NAMALWA (cell line): ENCODE results near the gene PTPRD.
"Not testable (repeated sequence)": the region's sequence is repeated elsewhere in the genome, so short reads cannot be mapped to it uniquely, and the experiment has no call there.

Experiments used
- DNase-seq: peaks from one replicate; pipeline ENCODE4 v3.0.0-alpha.2; 2015; ENCODE audit warnings: low spot score

Gene PTPRD

DNA sequence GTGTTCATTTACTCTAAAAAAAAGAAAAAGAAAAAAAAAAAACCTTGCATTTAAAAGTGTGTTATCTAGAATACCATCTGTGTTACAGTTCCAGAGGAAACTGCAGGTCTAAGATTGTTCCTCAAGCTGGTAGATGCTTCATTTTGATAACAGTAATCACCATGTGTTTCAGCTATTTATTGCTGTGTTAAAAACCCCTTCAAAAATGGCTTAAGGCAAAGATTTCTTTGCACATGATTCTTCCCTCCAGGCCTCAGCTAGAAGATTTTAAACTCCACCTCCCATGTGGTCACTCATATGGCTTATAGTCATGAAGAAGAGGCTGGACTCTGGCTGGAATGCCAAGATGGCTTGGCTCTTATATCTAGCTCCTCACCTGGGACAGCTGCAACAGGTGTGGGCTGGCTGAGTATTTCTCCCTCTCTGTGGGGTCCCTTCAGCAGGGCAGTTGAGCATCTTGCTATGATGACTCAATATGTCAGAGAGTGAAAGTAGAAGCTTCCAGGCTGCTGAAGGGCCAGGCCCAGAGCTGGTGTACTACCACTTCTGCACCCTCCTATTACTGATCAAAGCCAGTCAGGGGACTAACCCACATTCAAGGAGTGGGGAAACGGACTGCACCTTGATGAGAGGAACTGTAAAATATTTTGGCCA, 1892.8 kb downstream of the PTPRD start:
- no peak for DNase-seq

DNA sequence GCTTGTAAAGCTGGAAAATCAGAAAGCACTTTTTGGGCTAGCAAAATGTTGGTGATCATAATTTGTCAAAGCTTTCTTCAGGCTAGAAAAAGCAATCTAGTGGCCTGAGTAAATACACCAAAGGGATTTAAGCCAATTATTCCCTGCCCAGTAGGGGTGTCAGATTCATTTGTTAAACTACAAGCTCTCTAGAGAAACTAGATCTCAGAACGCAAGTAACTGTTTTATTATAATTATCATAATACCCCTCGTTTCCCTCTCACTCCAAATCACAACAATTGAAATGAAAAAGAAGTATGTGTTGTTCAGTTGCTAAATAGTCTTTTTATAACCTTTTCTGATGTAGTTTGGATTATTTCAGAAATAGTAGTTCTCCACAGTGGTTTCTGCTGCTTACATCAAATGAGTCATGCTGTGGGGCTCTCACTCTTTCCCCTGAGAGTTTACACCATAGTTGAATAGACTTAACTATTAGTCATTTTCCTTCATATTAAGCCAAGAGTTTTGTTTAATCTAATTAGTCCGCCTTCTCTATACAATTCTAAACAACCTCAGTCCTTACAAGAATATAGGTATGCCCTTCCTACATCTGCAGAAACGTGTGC, 1894.6 kb downstream of the PTPRD start:
- no peak for DNase-seq

DNA sequence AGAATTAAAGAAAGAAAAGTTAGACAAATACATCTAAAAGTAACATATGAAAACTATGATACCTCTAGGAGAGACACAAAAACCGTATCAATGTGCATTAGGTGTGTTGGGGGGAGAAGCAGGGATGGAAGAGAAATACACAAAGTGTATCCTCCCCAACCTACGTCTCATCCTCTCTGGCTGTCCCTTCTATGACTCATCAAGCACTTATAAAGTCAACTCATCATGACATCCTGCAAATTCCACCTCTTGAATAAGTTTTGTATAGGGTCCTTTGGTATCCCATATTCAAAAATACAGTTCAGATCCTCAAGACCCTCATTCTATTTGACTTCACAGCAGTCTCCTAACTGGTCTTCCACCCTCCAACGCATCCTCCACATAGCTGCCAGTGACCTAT, 1895.7 kb downstream of the PTPRD start:
- DNase-seq, result no peak

DNA sequence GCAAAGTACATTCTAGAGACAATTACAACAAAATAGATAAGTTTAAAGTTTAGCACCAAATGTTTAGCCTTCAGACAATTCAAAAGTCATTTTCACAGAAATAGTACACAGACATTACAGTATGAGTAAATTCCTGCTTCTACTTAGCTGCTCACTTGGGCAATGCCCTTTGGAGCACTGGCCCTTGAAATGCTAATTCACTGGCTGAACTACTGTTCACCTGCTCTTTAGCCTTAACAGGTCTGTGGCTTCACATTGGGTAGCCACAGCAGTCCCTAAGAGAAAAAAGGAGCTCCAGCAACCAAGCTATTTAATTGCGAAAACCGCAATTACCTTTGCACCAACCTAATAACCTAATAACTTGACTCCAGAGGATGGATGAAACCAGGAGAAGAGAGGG, 1897.0 kb downstream of the PTPRD start:
- DNase-seq, result no peak

DNA sequence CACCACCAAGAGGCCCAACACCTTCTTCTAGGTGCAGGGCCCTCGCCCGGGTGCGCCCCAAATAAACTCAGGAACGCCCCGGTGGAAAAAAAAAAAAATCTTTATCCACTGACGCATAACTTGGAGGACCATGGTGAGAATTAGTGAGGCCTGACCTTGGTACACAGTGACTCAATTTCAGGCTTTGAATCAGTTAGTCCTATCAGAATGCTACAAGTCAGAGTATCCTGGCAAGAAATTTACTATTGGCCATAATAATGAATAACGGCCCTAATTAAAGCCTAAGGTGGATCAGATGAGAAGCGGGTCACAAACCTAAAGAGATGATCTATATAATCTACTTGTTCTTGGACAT, 1899.0 kb downstream of the PTPRD start:
- no peak for DNase-seq

DNA sequence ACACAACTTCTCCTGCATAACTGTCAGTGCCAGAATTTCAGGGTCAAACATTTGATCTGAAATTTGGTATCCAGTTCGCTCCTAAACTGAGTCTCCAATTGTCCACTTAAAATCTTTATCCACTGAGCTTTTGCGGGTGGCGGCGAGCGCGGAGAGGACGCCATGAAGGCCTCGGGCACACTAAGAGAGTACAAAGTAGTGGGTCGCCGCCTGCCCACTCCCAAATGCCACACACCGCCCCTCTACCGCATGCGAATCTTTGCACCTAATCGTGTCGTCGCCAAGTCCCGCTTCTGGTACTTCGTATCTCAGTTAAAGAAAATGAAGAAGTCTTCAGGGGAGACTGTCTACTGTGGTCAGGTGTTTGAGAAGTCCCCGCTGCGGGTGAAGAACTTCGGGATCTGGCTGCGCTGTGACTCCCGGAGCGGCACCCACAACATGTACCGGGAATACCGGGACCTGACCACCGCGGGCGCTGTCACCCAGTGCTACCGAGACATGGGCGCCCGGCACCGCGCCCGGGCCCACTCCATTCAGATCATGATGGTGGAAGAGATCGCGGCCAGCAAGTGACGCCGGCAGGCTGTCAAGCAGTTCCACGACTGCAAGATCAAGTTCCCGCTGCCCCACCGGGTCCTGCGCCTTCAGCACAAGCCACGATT, 1899.5 kb downstream of the PTPRD start:
- DNase-seq, result no peak

DNA sequence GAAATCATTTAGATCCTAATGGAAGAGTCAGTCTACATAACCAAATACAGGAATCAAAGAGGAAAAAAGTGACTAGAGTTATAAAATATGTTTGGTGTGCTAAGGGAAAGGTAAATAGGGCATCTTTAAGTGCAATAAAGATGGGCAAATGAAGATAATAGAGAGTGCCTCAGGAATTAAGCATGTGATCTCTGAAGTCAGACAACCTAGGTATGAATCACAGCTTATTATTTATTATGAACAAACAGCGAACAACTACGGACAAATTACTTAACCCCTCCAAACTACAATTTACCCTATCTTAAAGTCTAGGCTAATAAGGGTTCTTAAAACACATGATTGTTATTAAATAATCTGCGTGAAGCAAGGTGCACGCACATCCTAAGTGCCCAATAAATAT, 1903.1 kb downstream of the PTPRD start:
- no peak for DNase-seq

DNA sequence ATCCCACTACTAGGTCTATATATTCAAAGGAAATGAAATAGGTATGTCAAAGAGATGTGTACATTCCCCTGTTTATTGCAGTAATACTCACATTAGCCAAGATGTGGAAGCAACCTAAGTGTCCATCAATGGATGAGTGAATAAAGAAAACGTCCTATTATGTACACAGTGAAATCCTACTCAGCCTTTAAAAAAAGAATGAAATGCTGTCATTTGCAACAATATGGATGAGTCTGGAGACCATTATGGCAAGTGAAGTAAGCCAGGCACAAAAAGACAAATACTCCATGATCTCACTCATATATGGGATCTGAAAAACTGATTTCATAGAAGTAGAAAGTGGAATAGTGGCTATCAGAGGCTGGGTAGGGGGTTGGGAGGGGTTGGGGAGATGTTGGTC, 1904.1 kb downstream of the PTPRD start:
- no peak for DNase-seq

DNA sequence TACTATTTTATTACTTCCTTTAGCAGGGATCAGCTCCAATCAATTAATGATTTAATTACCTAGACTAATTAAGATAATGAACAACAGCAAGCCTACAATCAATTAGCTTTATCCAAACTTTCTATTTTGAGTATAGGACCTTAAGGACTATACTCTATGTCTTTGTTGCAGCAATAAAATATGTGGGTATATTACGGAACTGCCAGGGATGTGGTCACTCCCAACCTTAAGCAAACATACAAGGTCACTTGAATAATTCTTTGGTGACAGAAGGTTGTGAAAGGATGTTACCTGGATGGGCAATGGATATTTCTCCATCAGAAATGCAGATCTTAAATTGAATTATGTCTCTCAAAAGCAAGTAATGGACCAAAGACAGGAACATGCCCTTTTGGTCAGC, 1905.8 kb downstream of the PTPRD start:
- no peak for DNase-seq

DNA sequence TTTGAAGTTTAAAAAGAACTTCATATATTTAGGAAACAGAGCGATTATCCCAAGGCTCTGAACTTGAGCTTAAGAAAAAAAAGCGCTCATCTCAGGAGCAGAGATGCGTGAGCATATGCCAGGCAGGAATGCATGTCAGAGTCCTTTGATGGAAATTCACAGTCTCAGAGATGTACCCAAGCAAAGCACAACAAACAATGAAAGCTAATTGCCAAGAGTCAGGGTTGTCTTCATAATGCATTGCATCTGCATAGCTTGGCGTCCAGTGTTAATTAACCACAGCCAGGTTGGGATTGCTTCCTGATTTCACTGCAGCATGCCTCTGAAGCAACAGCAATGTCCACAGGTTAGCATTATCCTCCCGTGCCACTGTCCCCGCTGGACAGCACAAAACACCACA, 1906.3 kb downstream of the PTPRD start:
- no peak for DNase-seq

DNA sequence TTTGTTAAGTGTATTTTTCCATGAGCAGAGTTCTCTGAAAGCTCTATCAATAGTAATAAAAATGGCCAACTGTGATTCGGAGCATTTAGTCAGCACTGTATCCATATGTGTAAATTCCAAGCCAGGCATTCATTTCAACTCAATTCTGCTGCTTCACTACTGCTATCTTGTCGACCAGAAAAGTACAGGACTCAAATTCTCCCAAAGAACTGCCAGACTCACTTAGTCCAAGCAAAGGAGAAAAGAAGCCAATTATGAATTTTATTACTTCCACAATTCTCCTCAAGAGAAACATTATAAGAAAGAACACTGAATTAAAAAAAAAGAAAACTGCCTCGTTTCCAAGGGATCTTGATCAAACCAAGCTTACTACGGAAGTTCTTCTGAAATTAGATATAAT, 1906.9 kb downstream of the PTPRD start:
- no peak for DNase-seq

DNA sequence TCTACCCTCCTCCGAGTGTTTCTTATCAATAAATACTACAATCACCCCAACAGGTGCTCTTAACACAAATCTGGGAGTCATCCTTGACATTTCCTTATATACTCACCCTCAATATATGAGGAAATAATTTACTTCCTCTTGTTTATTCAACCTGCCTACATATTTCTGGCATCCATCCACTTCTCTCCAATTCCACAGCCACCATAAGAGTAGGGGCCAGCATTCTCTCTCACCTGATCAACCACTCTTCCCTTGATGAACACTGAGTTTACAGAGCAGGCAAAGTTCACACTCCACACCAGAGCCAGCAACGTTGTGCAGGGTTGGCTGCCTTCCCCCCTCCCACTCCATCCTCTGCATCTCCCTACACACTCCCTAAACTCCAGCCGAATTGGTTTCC, 1908.9 kb downstream of the PTPRD start:
- DNase-seq, result no peak

DNA sequence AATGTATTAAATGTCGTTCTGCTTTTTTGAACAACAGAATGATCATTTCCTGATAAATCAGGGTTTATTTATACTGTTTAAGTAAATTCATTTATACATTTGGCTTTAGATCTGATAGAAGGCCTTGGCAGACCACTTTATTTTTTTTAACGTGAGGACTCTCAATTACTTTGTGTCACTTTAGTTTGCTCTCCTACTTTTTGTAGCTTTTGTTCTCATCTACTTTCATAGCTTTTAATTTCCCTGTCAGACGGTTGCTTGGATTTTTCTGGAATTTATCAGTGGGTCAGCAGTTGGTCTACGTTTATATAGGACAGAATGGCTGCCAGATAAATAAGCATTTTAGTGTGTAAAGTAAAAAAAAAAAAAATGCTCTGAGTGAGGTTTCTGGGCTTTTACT, 1910.9 kb downstream of the PTPRD start:
- no peak for DNase-seq

DNA sequence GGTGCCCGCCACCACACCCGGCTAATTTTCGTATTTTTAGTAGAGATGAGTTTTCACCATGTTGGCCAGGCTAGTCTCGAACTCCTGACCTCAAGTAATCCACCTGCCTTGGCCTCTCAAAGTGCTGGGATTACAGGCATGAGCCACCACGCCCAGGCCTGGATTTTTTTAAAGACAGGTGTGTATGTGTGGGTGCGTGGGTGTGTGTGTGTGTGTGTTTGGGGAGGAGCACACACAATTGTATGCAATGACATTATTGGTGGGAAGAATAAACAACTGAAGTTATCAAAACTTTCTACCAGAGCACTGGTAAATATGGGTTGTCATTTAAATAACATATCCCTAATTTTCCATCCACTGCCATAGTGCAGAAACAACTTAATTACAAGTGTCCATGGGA, 1915.2 kb downstream of the PTPRD start:
- not testable (repeated sequence) for DNase-seq

DNA sequence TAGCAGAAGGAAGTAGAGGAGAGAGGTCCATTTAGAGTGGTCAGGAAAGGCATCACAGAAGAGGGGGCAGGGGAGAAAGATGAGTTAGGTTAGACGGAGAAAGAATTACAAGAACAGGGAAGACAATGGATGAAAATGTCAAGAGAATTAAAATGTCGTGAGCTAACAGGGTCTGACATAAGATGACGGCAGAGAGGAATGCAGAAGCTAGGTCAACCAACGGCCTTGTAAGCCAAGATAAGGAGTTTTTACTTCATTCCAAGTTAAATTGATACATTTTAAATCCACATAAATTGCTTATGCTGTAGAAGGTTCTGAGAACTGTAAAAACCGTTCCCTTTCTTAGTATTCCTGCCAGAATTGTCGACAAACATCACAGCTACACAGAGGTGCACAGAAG, 1916.3 kb downstream of the PTPRD start:
- DNase-seq, result no peak

DNA sequence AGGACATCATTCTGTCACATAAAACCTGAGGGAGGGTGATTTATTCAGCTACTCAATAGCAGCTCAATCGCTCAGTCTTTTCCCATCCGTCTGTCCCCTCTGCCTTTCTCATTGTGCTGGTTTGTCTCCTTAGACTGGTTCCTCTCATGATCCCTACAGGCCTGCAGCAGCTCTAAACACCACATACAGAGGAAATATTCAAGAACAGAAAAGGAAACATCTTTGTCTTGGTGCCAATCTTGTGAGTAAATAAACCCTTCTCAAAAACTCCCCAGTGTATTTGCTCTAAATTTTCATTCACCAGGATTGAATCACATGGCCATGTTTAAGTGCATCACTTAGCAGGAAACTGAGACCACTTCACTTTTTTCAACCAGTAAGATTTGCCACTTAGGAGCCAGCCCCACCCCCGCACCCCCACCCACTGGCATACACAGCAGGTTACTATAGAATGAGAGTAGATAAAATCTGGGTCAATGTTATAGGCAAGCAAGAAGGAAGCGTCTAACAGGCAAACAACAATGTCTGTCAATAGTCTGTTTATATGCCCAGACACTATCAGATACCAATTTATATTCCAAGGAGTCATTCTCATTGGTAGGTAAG, 1917.7 kb downstream of the PTPRD start:
- no peak for DNase-seq

DNA sequence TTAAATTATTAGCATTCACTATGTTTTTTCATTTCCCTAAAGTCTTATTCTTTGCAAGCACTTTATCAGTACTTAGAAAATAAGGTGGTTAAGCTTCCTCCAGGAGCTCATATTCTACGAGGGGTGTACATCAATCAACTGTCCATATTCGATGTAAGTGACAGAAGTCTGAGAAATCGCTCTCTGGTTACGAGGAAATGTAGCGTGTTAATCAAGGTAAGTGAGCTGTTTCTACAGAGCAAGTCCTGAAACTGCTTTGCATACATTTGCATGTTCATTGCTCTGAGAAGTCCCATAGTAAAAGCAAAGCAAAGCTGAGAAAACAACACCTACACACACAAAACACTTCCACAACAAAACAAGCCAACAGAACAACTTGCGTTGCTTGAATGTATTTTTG, 1919.3 kb downstream of the PTPRD start:
- no peak for DNase-seq

DNA sequence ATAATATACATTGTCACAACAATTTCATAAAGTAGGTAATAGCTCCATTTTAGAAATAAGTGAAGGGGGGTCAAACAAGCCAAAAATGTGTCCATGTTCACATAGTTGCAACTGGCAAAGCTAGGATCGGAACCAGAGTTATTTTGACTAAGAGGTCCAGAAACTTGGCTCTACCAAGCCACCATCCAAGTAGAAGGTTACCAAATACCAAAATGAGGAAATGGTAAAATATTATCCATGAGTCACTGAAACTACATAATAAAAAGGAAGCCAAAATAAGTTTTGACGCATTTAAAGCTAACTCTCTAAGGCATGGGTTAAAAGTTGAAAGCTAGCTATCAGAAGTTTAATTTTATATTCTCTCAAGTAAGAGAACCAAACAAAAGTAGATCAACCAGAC, 1926.3 kb downstream of the PTPRD start:
- no peak for DNase-seq

DNA sequence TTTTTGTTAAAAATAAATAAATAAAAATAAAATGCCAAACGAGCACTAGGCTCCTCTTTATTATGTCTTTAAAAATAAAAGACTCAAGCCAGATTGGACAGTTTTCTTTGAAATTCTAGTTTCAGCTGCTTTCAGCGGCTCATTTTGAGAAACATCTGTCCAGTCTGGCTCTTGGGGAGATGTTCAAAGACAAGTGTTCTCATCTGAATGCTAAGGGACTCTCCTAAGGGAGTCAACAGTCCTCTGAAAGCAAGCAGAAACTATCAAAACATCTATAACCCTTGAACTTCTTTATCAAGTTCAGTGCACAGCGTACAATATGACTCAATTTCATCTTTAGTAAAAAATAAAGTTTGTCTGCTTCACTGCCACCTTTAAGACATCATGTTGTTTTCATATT, 1927.0 kb downstream of the PTPRD start:
- DNase-seq, result no peak

DNA sequence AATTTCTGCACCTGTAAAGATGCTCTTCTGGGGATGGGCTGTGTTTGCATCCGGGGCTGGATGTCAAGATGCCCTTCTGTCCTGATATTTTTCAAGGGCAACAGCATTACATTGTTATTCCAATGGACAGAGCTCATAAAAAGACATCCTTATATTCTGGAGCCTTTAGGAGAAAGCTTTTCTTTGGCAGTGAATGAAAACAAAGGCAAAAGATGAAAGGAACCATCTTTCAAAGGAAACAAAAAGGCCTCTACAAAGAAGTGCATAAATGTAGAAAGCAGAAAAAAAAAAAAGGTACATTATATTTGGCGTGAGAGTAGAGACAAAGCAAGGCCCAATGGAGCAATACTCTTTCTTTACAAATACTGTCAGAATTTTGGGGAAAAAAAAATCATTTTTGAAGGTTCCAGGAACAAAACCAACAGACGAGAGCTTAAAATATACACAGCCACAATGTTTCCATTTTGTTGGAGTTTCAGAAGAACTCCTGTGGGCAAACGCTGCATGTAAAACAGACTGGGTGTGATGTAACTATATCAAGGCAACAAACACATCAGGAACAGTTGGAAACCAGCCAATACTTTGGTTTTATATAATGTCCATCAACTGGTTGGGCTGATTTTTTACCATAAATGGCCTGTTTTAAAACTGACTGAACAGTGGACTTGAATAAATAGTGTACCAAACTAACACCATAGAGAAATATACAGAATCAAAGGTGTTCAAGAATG, 1927.7 kb downstream of the PTPRD start:
- no peak for DNase-seq

DNA sequence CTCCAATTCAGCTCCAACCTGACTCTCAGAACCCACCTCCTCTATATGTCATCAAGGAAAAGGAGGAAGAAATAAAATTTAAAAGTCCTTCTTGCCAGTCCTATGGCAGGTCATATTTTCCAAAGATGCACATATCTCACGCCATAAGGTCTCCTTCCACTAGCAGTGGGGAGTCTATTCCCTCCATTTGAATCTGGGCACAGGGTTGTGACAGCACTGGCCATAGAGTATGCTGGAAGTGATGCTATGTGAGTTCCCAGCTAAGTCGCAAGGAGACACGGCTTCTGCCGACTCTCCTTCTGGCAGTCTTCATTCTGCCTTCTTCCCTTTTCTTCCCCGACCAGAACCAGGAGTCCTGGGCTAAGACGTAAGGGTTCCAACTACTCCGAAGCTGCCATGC, 1929.3 kb downstream of the PTPRD start:
- DNase-seq, result no peak

DNA sequence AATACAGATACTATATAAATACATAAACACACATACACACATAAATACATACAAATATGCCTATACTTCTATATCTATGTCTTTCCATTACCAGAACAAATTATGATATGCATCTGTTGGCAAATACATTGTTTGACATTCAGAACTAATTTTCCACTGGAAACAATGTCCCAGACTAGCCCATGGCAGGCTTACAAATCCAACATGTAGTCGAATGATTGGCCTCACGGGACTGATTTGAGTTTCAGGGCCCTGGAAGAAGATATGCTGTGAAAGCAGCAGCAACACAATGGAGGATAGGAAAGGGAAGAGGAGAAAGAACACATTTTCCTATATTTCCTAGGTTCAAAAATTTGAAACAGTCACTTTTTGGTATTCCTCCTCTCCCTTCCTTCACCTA, 1932.1 kb downstream of the PTPRD start:
- DNase-seq, result no peak

DNA sequence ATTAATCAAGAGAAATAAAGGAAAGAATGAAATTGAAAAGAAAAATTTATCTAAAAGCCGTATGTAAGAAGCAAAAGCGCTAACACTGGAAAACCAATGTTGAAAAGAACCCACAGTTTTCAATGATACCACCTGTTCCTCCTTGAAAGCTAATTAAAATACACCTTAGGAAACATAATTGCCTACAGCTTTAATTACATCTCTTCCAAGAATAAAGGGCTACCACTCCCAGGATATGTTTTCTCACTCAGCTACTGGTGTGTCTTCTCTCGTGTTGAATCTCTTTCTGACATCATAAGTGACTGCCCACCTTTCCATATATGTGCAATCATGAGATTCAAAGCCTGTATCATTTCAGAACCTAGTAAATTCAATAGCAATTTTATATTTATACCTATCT, 1932.6 kb downstream of the PTPRD start:
- no peak for DNase-seq
